LoVo (cell line): ENCODE measurements around the gene TGFB2.
"Not testable (repeated sequence)": the region's sequence is repeated elsewhere in the genome, so short reads cannot be mapped to it uniquely, and the experiment has no call there.

Source experiments
- DNase-seq: peaks from one replicate; pipeline ENCODE4 v3.0.0-alpha.2; 2016; ENCODE audit warnings: low spot score

TGFB2 gene

GRCh38 chr1:218344814-218345672, at the start of gene TGFB2:
Gene TGFB2 (plus strand): TSS chr1:218345336. CDS start chr1:218346702, 1,366 bp downstream.
- DNase-seq: peak; percentile 49

GRCh38 chr1:218296162-218296561, 49.0 kb upstream of the TGFB2 start:
- no peak for DNase-seq

GRCh38 chr1:218297461-218297860, 47.7 kb upstream of the TGFB2 start:
- DNase-seq: no peak

GRCh38 chr1:218297867-218298266, 47.3 kb upstream of the TGFB2 start:
- DNase-seq: no peak

- DNase-seq: no peak
Measured at GRCh38 chr1:218298398-218298797, 46.7 kb upstream of the TGFB2 start.

GRCh38 chr1:218299416-218299815, 45.7 kb upstream of the TGFB2 start:
- DNase-seq: no peak

- no peak for DNase-seq
Measured at GRCh38 chr1:218301217-218301616, 43.9 kb upstream of the TGFB2 start.

- DNase-seq: no peak
Measured at GRCh38 chr1:218302155-218302554, 43.0 kb upstream of the TGFB2 start.

GRCh38 chr1:218303176-218303879, 41.8 kb upstream of the TGFB2 start:
- no peak for DNase-seq

GRCh38 chr1:218304281-218305039, 40.7 kb upstream of the TGFB2 start:
- no peak for DNase-seq

GRCh38 chr1:218305472-218306064, 39.6 kb upstream of the TGFB2 start:
- DNase-seq: no peak

GRCh38 chr1:218312509-218312908, 32.6 kb upstream of the TGFB2 start:
- DNase-seq: no peak

GRCh38 chr1:218314316-218314715, 30.8 kb upstream of the TGFB2 start:
- DNase-seq: no peak

- no peak for DNase-seq
Measured at GRCh38 chr1:218315638-218316037, 29.5 kb upstream of the TGFB2 start.

GRCh38 chr1:218317061-218317460, 28.1 kb upstream of the TGFB2 start:
- no peak for DNase-seq

GRCh38 chr1:218320182-218320581, 25.0 kb upstream of the TGFB2 start:
- not testable (repeated sequence) for DNase-seq

- DNase-seq: no peak
Measured at GRCh38 chr1:218322762-218323161, 22.4 kb upstream of the TGFB2 start.

GRCh38 chr1:218323568-218324225, 21.4 kb upstream of the TGFB2 start:
- no peak for DNase-seq

GRCh38 chr1:218324226-218324580, 20.9 kb upstream of the TGFB2 start:
- DNase-seq: no peak

GRCh38 chr1:218328769-218329168, 16.4 kb upstream of the TGFB2 start:
- no peak for DNase-seq

- peak; percentile 45 for DNase-seq
Measured at GRCh38 chr1:218330043-218330623, 15.0 kb upstream of the TGFB2 start.
